Bronchial smooth muscle cell (primary cell): ENCODE measurements around the gene RINT1. TPM values are rescaled to one million over a fixed set of nuclear protein-coding genes. Genes with fewer than 3 reads are reported as not detected.

Experiments used
- total RNA-seq: library from RNA; depleted of rRNA; stranded (reverse); fragments of >200 nt; gene quantifications from 2 replicates; pipeline ENCODE4 v1.2.1, GENCODE V29; 2014

The RINT1 gene
- 7.9 and 10.6 TPM in 2 replicates for total RNA-seq

GRCh38 chr7:105531792-105532671, at the start of gene RINT1:
RINT1 (plus strand) TSS chr7:105532201; CDS start chr7:105532316, 115 bp downstream.

GRCh38 chr7:105521717-105522463, 10.1 kb upstream of the RINT1 start, which contains the start of gene PUS7:
PUS7 (minus strand) TSS chr7:105522271; CDS start chr7:105508512, 13,759 bp downstream.

GRCh38 chr7:105581066-105581811, 49.2 kb downstream of the RINT1 start, which contains the start of gene EFCAB10:
EFCAB10 (minus strand) TSS chr7:105581493; CDS start chr7:105581463, 30 bp downstream.

Other genes starting within 250 kb of the RINT1 start
- gene SRPK2, start 143.3 kb upstream of the RINT1 start, total RNA-seq = 23.7 and 48.5 TPM in 2 replicates
- 5.4 and 5.8 TPM in 2 replicates for gene PUS7, start 9.9 kb upstream of the RINT1 start, total RNA-seq
- under 0.01 TPM in 1 of 2 replicates, not detected in the other for gene EFCAB10, start 49.3 kb downstream of the RINT1 start, total RNA-seq